HG03097 (cell line): Measurements from ENCODE around the gene SH2D2A.

Source experiments
- ATAC-seq: cut with Tn5 transposase; IDR thresholded peaks from one replicate; pipeline ENCODE4 v1.9.1; 2021; ENCODE audit not compliant: unreplicated experiment, low FRiP score

The SH2D2A gene

GRCh38 chr1:156828400-156829124 is 11.9 kb upstream of the SH2D2A start:
- ATAC-seq = no peak

GRCh38 chr1:156826630-156827029 is 10.0 kb upstream of the SH2D2A start:
- no peak for ATAC-seq

GRCh38 chr1:156823210-156823790 is 6.7 kb upstream of the SH2D2A start:
- ATAC-seq = no peak

GRCh38 chr1:156822680-156823079 is 6.0 kb upstream of the SH2D2A start:
- no peak for ATAC-seq

GRCh38 chr1:156821801-156822200 is 5.2 kb upstream of the SH2D2A start:
- no peak for ATAC-seq

GRCh38 chr1:156815961-156816422 is 656 bp downstream of the SH2D2A start:
- ATAC-seq = no peak

GRCh38 chr1:156815307-156815826 is 1.3 kb downstream of the SH2D2A start:
- ATAC-seq = no peak

- ATAC-seq = no peak
Measured at GRCh38 chr1:156814571-156815260, 1.9 kb downstream of the SH2D2A start.

GRCh38 chr1:156813750-156814570 is 2.7 kb downstream of the SH2D2A start:
- no peak for ATAC-seq

- no peak for ATAC-seq
Measured at GRCh38 chr1:156813298-156813697, 3.4 kb downstream of the SH2D2A start.

- no peak for ATAC-seq
Measured at GRCh38 chr1:156812293-156812990, 4.2 kb downstream of the SH2D2A start.

GRCh38 chr1:156811168-156811567 is 5.5 kb downstream of the SH2D2A start:
- no peak for ATAC-seq

- no peak for ATAC-seq
Measured at GRCh38 chr1:156809711-156810366, 6.8 kb downstream of the SH2D2A start.

GRCh38 chr1:156809281-156809680 is 7.4 kb downstream of the SH2D2A start:
- ATAC-seq = no peak

GRCh38 chr1:156808186-156809030 is 8.2 kb downstream of the SH2D2A start:
- ATAC-seq = no peak

GRCh38 chr1:156807627-156808026 is 9.0 kb downstream of the SH2D2A start:
- no peak for ATAC-seq

GRCh38 chr1:156806512-156807440 is 9.9 kb downstream of the SH2D2A start:
- no peak for ATAC-seq
